ENCODE data around the gene GPR52.
"Not testable (repeated sequence)": the region's sequence is repeated elsewhere in the genome, so short reads cannot be mapped to it uniquely, and the experiment has no call there.

GPR52 gene

DNA sequence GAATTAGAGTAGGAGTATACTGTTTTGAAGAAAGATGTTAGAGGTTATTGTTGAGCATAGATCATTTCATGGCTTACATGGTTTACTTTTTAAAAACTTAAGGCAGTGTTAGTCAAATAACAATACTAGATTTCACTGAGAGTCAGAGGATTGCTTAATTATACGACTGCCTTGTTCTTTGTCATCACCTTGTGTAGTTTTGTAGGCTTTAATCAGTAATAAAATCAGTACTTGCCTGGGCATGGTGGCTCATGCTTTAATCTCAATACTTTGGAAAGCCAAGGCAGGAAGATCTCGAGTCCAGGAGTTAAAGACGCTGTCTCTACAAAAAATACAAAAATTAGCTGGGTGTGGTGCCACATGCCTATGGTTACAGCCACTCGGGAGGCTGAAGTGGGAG lies 41.3 kb upstream of the GPR52 start:
- intact Hi-C loops (cut with DNase I; ENCODE audit: low total_unique reads): no loop called here
- no peak overlapping the region for H3K27ac ChIP-seq
- H3K27me3 ChIP-seq: no peaks in the 10 kb centered on the region
- no peaks in the 10 kb centered on the region for H3K36me3 ChIP-seq
- no peak overlapping the region for H3K4me3 ChIP-seq
- no peaks in the 10 kb centered on the region for H3K4me1 ChIP-seq
- no peak for TF ChIP-seq CTCF (IDR thresholded peaks at IDR 0.05)
- no peak for DNase-seq
- H3K9me3 ChIP-seq: peaks cover 0 to under 1% (median 0%) of the 10 kb centered on the region in 3 donors

GRCh38 chr1:174407665-174408064 lies 40.1 kb upstream of the GPR52 start:
- no peak for DNase-seq
- Histone ChIP-seq H3K36me3 (no peaks in the 10 kb centered on the region), H3K27ac (no peak overlapping the region), H3K9me3 (peaks cover 0 to 6% (median 0%) of the 10 kb centered on the region in 3 donors), H3K4me3 (no peak overlapping the region), H3K4me1 (no peaks in the 10 kb centered on the region), H3K27me3 (no peaks in the 10 kb centered on the region)
- TF ChIP-seq CTCF (IDR thresholded peaks at IDR 0.05): no peak
- intact Hi-C loops (cut with DNase I; ENCODE audit: low total_unique reads): no loop called here

DNA sequence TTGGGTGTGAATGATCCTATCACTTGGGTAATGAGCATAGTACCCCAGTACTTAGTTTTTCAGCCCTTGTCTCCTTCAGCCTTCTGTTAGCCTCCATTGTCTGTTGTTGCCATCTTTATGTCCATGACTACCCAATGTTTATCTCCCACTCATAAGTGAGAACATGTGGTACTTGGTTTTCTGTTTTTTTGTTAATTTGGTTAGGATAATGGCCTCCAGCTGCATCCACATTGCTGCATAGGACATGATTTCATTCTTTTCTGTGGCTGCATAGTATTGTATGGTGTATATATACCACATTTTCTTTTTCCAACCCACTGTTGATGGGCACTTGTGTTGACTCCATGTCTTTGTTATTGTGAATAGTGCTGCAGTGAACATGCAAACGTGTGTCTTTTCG lies 39.6 kb upstream of the GPR52 start:
- no peak overlapping the region for H3K27ac ChIP-seq
- TF ChIP-seq CTCF (IDR thresholded peaks at IDR 0.05): no peak
- peaks cover 0 to 10% (median 0%) of the 10 kb centered on the region in 3 donors for H3K9me3 ChIP-seq
- H3K4me1 ChIP-seq: no peaks in the 10 kb centered on the region
- H3K4me3 ChIP-seq: no peak overlapping the region
- H3K36me3 ChIP-seq: no peaks in the 10 kb centered on the region
- no peaks in the 10 kb centered on the region for H3K27me3 ChIP-seq
- intact Hi-C loops (cut with DNase I; ENCODE audit: low total_unique reads): no loop called here
- DNase-seq: no peak

DNA sequence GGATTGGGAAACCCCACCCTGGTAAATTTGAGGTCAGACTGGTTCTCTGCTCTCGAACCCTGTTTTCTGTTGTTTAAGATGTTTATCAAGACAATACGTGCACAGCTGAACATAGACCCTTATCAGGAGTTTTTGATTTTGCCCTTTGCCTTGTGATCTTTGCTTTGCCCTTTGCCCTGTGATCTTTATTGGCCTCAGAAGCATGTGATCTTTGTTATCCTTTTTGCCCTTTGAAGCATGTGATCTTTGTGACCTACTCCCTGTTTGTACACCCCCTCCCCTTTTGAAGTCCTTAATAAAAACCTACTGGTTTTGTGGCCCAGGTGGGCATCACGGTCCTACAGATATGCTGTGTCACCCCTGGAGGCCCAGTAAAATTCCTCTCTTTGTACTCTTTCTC lies 38.0 kb upstream of the GPR52 start:
- H3K4me3 ChIP-seq; intact Hi-C loops (cut with DNase I; ENCODE audit: low total_unique reads); H3K27me3 ChIP-seq; DNase-seq; H3K9me3 ChIP-seq; H3K27ac ChIP-seq; H3K4me1 ChIP-seq; H3K36me3 ChIP-seq: not testable (repeated sequence)

GRCh38 chr1:174413632-174414031 lies 34.1 kb upstream of the GPR52 start:
- H3K9me3 ChIP-seq: peaks cover 0 to 10% (median 0%) of the 10 kb centered on the region in 3 donors
- H3K27me3 ChIP-seq: no peaks in the 10 kb centered on the region
- no peaks in the 10 kb centered on the region for H3K36me3 ChIP-seq
- H3K4me3 ChIP-seq: no peak overlapping the region
- DNase-seq: no peak
- intact Hi-C loops (cut with DNase I; ENCODE audit: low total_unique reads): no loop called here
- TF ChIP-seq CTCF (IDR thresholded peaks at IDR 0.05): no peak
- no peaks in the 10 kb centered on the region for H3K4me1 ChIP-seq
- no peak overlapping the region for H3K27ac ChIP-seq

DNA sequence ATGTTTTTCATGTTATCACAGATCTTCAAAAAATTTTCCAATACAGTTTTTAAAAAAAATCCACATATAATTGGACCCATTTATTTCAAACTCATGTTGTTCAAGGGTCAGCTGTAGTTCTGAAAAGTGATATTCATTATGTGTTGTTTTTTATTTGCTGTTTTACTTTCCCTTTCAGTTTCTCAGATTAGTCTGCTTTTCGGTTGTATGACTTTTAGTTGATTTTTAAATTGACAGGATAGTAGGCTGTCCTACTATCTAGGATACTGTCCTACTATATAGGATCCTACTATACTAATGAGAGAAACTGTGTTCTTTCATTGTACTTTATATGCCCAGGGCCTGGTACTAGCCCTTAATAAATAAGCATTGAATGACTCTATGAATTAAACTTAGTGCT lies 33.6 kb upstream of the GPR52 start:
- no peak overlapping the region for H3K27ac ChIP-seq
- H3K4me3 ChIP-seq: no peak overlapping the region
- no peak for TF ChIP-seq CTCF (IDR thresholded peaks at IDR 0.05)
- H3K4me1 ChIP-seq: peaks cover 0 to 3% (median 0%) of the 10 kb centered on the region in 4 donors
- no peaks in the 10 kb centered on the region for H3K36me3 ChIP-seq
- no peak for DNase-seq
- no peaks in the 10 kb centered on the region for H3K27me3 ChIP-seq
- peaks cover 0 to 10% (median 0%) of the 10 kb centered on the region in 3 donors for H3K9me3 ChIP-seq
- intact Hi-C loops (cut with DNase I; ENCODE audit: low total_unique reads): no loop called here

All from tibial artery (tissue), 4 donors.